ENCODE results near the gene MPV17. TPM values are rescaled to one million over a fixed set of nuclear protein-coding genes. Genes with fewer than 3 reads are reported as not detected.
A peak's percentile ranks its signal among the peaks of the same experiment; 100 is the strongest.

Gene MPV17
- polyA plus RNA-seq, 1 donor from 2014 or later = 79.6 TPM

DNA sequence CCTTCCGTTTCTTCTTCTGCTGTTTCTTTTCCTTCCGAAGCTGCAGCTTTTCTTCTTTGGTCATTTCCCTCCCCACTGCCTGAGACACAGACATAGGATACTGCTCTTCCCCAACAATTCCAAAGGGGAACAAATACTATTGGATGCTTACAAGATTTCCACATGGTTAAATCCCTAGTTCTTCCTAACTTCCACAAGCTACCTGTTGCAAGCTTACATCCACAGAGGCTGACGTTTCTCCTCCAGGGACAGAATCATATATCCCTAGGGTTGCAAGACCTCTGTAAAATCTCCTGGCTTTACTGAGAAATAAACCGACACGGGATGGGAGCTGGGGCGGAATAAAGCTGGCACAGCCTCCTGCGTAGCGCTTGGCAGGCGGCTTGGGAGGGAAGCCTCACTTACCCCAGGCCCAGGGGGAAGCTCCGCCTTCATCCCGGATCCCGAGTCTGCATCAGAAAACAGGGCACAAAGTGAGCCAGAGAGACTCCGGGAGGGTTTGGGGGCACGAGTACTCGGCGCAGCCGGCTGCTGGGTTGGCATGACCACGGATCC lies 46.7 kb upstream of the MPV17 start:
- no peaks in the 10 kb centered on the region for H4K20me1 ChIP-seq (ENCODE audit: insufficient read depth)
- H3F3A ChIP-seq (ENCODE audit: insufficient read depth, low read length, poor library complexity, severe bottlenecking) = no peaks in the 10 kb centered on the region
- no peaks in the 10 kb centered on the region for H3K9me2 ChIP-seq (ENCODE audit: insufficient read depth, low read length)
- H3K36me3 ChIP-seq (ENCODE audit: insufficient read depth, low read length) = no peaks in the 10 kb centered on the region
- TF ChIP-seq TAF1 (IDR thresholded peaks at IDR 0.05; ENCODE audit: low read depth) (peak; percentile 3), EP300 (conservative IDR thresholded peaks at IDR 0.05; ENCODE audit: poor library complexity, severe bottlenecking) (no peak)
- peak overlapping the region; percentile 86 for H3K27ac ChIP-seq (ENCODE audit: low read length)
- H3K4me3 ChIP-seq (ENCODE audit: low read length) = peak overlapping the region; percentile 93
- no peaks in the 10 kb centered on the region for H3K9me3 ChIP-seq (ENCODE audit: low read length)
- peaks cover 29% of the 10 kb centered on the region for H3K79me2 ChIP-seq (replicated peaks; ENCODE audit: insufficient read depth, low read length)
- peak overlapping the region; percentile 67 for H2AFZ ChIP-seq (ENCODE audit: low read depth, low read length)
- H3K9ac ChIP-seq (ENCODE audit: low read length) = peak overlapping the region; percentile 97
- peak overlapping the region; percentile 97 for H3K4me2 ChIP-seq (ENCODE audit: low read length)
- no peaks in the 10 kb centered on the region for H3K27me3 ChIP-seq (ENCODE audit: insufficient read depth, low read depth, low read length)

DNA sequence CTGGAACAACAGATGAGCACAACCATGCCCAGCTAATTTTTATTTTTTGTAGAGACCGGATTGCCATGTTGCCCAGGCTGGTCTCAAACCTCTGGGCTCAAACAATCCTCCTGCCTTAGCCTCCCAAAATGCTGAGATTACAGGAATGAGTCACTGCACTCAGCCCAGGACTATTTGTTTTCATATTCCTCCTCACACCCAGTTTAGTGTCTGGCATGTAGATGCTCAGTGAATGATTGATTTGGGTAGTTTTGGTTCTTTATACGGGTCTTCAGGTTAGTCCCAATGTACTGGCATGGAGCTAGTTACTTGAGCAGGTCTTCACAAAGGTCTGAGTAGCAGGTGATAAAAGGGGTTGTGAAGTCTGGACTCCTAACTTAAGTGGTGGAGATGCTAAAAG lies 41.0 kb upstream of the MPV17 start:
- no peak overlapping the region for H3K9ac ChIP-seq (ENCODE audit: low read length)
- no peaks in the 10 kb centered on the region for H4K20me1 ChIP-seq (ENCODE audit: insufficient read depth)
- no peaks in the 10 kb centered on the region for H3K27me3 ChIP-seq (ENCODE audit: insufficient read depth, low read depth, low read length)
- H3K79me2 ChIP-seq (replicated peaks; ENCODE audit: insufficient read depth, low read length) = peaks cover 9% of the 10 kb centered on the region
- no peak overlapping the region for H3K27ac ChIP-seq (ENCODE audit: low read length)
- H3K4me2 ChIP-seq (ENCODE audit: low read length) = no peak overlapping the region
- TF ChIP-seq REST (IDR thresholded peaks at IDR 0.05; ENCODE audit: borderline replicate concordance) (no peak), POLR2AphosphoS5 (IDR thresholded peaks at IDR 0.05) (no peak), EP300 (conservative IDR thresholded peaks at IDR 0.05; ENCODE audit: poor library complexity, severe bottlenecking) (no peak), TAF1 (IDR thresholded peaks at IDR 0.05; ENCODE audit: low read depth) (no peak), EZH2 (IDR thresholded peaks at IDR 0.05; ENCODE audit: borderline replicate concordance, insufficient read depth, low read length, poor library complexity, severe bottlenecking) (no peak), CTCF (IDR thresholded peaks at IDR 0.05; ENCODE audit: poor library complexity, severe bottlenecking) (no peak), SMC3 (conservative IDR thresholded peaks at IDR 0.05; ENCODE audit: poor library complexity) (no peak), RAD21 (conservative IDR thresholded peaks at IDR 0.05) (no peak), MXI1 (conservative IDR thresholded peaks at IDR 0.05; ENCODE audit: poor library complexity, severe bottlenecking) (no peak)
- H3K36me3 ChIP-seq (ENCODE audit: insufficient read depth, low read length) = no peaks in the 10 kb centered on the region
- no peaks in the 10 kb centered on the region for H3F3A ChIP-seq (ENCODE audit: insufficient read depth, low read length, poor library complexity, severe bottlenecking)
- no peaks in the 10 kb centered on the region for H3K9me2 ChIP-seq (ENCODE audit: insufficient read depth, low read length)
- no peak overlapping the region for H2AFZ ChIP-seq (ENCODE audit: low read depth, low read length)
- no peaks in the 10 kb centered on the region for H3K9me3 ChIP-seq (ENCODE audit: low read length)
- H3K4me3 ChIP-seq (ENCODE audit: low read length) = no peak overlapping the region
